ENCODE results near the gene PATJ. TPM values are rescaled to one million over a fixed set of nuclear protein-coding genes. Genes with fewer than 3 reads are reported as not detected.

Gene PATJ
- total RNA-seq, 1 donor from 2014 or later = 39.4 TPM

GRCh38 chr1:61898658-61899057 lies 156.4 kb downstream of the PATJ start:
- H3K9me3 Mint-ChIP-seq = peaks cover 7% of the 10 kb centered on the region
- peaks cover 30% of the 10 kb centered on the region for H3K36me3 Mint-ChIP-seq
- no peak overlapping the region for H3K27ac Mint-ChIP-seq
- no peak overlapping the region for H3K4me3 Mint-ChIP-seq
- H3K4me1 Mint-ChIP-seq (ENCODE audit: unreplicated experiment) = peaks cover 5% of the 10 kb centered on the region
- DNase-seq (ENCODE audit: extremely low spot score, unreplicated experiment) = no peak
- TF ChIP-seq, protein P1, sequence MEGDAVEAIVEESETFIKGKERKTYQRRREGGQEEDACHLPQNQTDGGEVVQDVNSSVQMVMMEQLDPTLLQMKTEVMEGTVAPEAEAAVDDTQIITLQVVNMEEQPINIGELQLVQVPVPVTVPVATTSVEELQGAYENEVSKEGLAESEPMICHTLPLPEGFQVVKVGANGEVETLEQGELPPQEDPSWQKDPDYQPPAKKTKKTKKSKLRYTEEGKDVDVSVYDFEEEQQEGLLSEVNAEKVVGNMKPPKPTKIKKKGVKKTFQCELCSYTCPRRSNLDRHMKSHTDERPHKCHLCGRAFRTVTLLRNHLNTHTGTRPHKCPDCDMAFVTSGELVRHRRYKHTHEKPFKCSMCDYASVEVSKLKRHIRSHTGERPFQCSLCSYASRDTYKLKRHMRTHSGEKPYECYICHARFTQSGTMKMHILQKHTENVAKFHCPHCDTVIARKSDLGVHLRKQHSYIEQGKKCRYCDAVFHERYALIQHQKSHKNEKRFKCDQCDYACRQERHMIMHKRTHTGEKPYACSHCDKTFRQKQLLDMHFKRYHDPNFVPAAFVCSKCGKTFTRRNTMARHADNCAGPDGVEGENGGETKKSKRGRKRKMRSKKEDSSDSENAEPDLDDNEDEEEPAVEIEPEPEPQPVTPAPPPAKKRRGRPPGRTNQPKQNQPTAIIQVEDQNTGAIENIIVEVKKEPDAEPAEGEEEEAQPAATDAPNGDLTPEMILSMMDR (conservative IDR thresholded peaks at IDR 0.05) = no peak
- H3K27me3 Mint-ChIP-seq = no peaks in the 10 kb centered on the region

GRCh38 chr1:61904354-61904753 lies 162.1 kb downstream of the PATJ start:
- peaks cover 14% of the 10 kb centered on the region for H3K36me3 Mint-ChIP-seq
- H3K4me3 Mint-ChIP-seq = no peak overlapping the region
- no peak overlapping the region for H3K27ac Mint-ChIP-seq
- TF ChIP-seq, protein P1 (conservative IDR thresholded peaks at IDR 0.05) = no peak
- H3K9me3 Mint-ChIP-seq = no peaks in the 10 kb centered on the region
- DNase-seq (ENCODE audit: extremely low spot score, unreplicated experiment) = no peak
- no peaks in the 10 kb centered on the region for H3K27me3 Mint-ChIP-seq
- peaks cover 23% of the 10 kb centered on the region for H3K4me1 Mint-ChIP-seq (ENCODE audit: unreplicated experiment)

DNA sequence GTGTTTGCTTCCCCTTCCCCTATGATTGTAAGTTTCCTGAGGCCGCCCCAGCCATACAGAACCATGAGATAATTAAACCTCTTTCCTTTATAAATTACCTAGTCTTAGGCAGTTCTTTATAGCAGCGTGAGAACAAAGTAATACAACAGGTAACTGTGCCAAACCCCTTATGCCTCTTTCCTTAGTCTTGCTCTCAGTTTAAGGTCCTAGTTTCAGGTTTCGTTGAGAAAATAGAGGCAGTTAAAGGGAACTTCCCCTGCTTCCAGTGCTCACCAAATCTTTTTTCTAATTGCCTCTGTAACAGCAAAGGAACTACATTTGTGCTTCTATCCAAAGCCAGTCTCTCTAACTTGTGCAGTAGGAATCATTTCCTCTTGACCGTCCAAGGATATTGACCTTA lies 164.8 kb downstream of the PATJ start:
- Mint-ChIP-seq H3K27me3 (no peaks in the 10 kb centered on the region), H3K36me3 (peaks cover 9% of the 10 kb centered on the region)

GRCh38 chr1:61910035-61910434 lies 167.8 kb downstream of the PATJ start:
- no peaks in the 10 kb centered on the region for H3K9me3 Mint-ChIP-seq
- H3K27ac Mint-ChIP-seq = no peak overlapping the region
- DNase-seq (ENCODE audit: extremely low spot score, unreplicated experiment) = no peak
- peaks cover 33% of the 10 kb centered on the region for H3K4me1 Mint-ChIP-seq (ENCODE audit: unreplicated experiment)
- no peaks in the 10 kb centered on the region for H3K36me3 Mint-ChIP-seq
- no peak overlapping the region for H3K4me3 Mint-ChIP-seq
- no peaks in the 10 kb centered on the region for H3K27me3 Mint-ChIP-seq
- TF ChIP-seq, protein P1 (conservative IDR thresholded peaks at IDR 0.05) = no peak

More for the DNA sequence above, 164.8 kb downstream of the PATJ start:
- Mint-ChIP-seq H3K4me3 (no peak overlapping the region), H3K9me3 (no peaks in the 10 kb centered on the region), H3K27ac (no peak overlapping the region), H3K4me1 (ENCODE audit: unreplicated experiment) (peaks cover 18% of the 10 kb centered on the region)
- TF ChIP-seq, protein P1 (conservative IDR thresholded peaks at IDR 0.05) = no peak
- DNase-seq (ENCODE audit: extremely low spot score, unreplicated experiment) = no peak

GRCh38 chr1:61914823-61915482 lies 172.7 kb downstream of the PATJ start:
- no peaks in the 10 kb centered on the region for H3K9me3 Mint-ChIP-seq
- peaks cover 18% of the 10 kb centered on the region for H3K4me1 Mint-ChIP-seq (ENCODE audit: unreplicated experiment)
- no peaks in the 10 kb centered on the region for H3K27me3 Mint-ChIP-seq
- peak overlapping the region; percentile 53 for H3K27ac Mint-ChIP-seq
- peak overlapping the region; percentile 4 for H3K4me3 Mint-ChIP-seq
- H3K36me3 Mint-ChIP-seq = peaks cover 8% of the 10 kb centered on the region
- TF ChIP-seq, protein P1 (conservative IDR thresholded peaks at IDR 0.05) = no peak
- DNase-seq (ENCODE audit: extremely low spot score, unreplicated experiment) = no peak

Data from type B pancreatic cell (in vitro differentiated cells).